ENCODE measurements around the gene THRB. TPM values are rescaled to one million over a fixed set of nuclear protein-coding genes. Genes with fewer than 3 reads are reported as not detected.

THRB gene
- total and polyA plus RNA-seq, 8 donors, result 3.6 to 47.3 (median 14.5) TPM

- Histone ChIP-seq H3K4me3 (no peak overlapping the region), H3K9me3 (no peaks in the 10 kb centered on the region), H3K4me1 (peaks cover 3 to 59% (median 24%) of the 10 kb centered on the region in 4 donors), H3K36me3 (no peaks in the 10 kb centered on the region), H3K27me3 (no peaks in the 10 kb centered on the region), H3K27ac (no peak overlapping the region)
- TF ChIP-seq CTCF (IDR thresholded peaks at IDR 0.05) (no peak), POLR2AphosphoS5 (IDR thresholded peaks at IDR 0.05) (no peak), EP300 (IDR thresholded peaks at IDR 0.05) (no peak), POLR2A (IDR thresholded peaks at IDR 0.05) (no peak)
- WGBS, 5 donors, result 55 to 66% (median 61%) methylated on average over 4 of the region's 4 CpGs
- intact Hi-C loops (cut with DNase I; ENCODE audit: low total_unique reads), result no loop called here
- no peak for DNase-seq
Observed at GRCh38 chr3:24370352-24371090, 124.1 kb downstream of the THRB start.

- H3K4me1 ChIP-seq, result peaks cover 19 to 68% (median 38%) of the 10 kb centered on the region in 4 donors
- DNase-seq, result no peak
- intact Hi-C loops (cut with DNase I; ENCODE audit: low total_unique reads), result no loop called here
- WGBS, 5 donors, result 35 to 85% (median 64%) methylated on average over 2 of the region's 2 CpGs
- no peaks in the 10 kb centered on the region for H3K36me3 ChIP-seq
- H3K27ac ChIP-seq, result no peak overlapping the region
- no peaks in the 10 kb centered on the region for H3K27me3 ChIP-seq
- TF ChIP-seq POLR2A (IDR thresholded peaks at IDR 0.05) (no peak), CTCF (IDR thresholded peaks at IDR 0.05) (no peak), POLR2AphosphoS5 (IDR thresholded peaks at IDR 0.05) (no peak), EP300 (IDR thresholded peaks at IDR 0.05) (no peak)
- H3K9me3 ChIP-seq, result no peaks in the 10 kb centered on the region
- H3K4me3 ChIP-seq, result no peak overlapping the region
Observed at GRCh38 chr3:24368605-24369004, 126.0 kb downstream of the THRB start.

GRCh38 chr3:24367664-24368264 is 126.9 kb downstream of the THRB start:
- intact Hi-C loops (cut with DNase I; ENCODE audit: low total_unique reads), result no loop called here
- Histone ChIP-seq H3K36me3 (no peaks in the 10 kb centered on the region), H3K27me3 (no peaks in the 10 kb centered on the region), H3K4me3 (no peak overlapping the region), H3K4me1 (peaks cover 13 to 68% (median 44%) of the 10 kb centered on the region in 4 donors), H3K27ac (peak overlapping the region in 2 of 5 donors; percentile 14 to 34), H3K9me3 (no peaks in the 10 kb centered on the region)
- no peak for TF ChIP-seq EP300 (IDR thresholded peaks at IDR 0.05)
- TF ChIP-seq POLR2AphosphoS5 (IDR thresholded peaks at IDR 0.05), result peak in 1 of 3 donors; percentile 38
- WGBS, 5 donors, result 29 to 56% (median 38%) methylated on average over 2 of the region's 2 CpGs
- DNase-seq, result peak in 1 of 2 donors; percentile 23

- H3K4me1 ChIP-seq, result peaks cover 13 to 68% (median 46%) of the 10 kb centered on the region in 4 donors
- H3K27ac ChIP-seq, result peak overlapping the region in 2 of 5 donors; percentile 14 to 34
- H3K9me3 ChIP-seq, result no peaks in the 10 kb centered on the region
- no peak overlapping the region for H3K4me3 ChIP-seq
- no peaks in the 10 kb centered on the region for H3K36me3 ChIP-seq
- intact Hi-C loops (cut with DNase I; ENCODE audit: low total_unique reads), result no loop called here
- no peak for TF ChIP-seq POLR2AphosphoS5 (IDR thresholded peaks at IDR 0.05)
- TF ChIP-seq POLR2A (IDR thresholded peaks at IDR 0.05), result no peak
- no peak for TF ChIP-seq EP300 (IDR thresholded peaks at IDR 0.05)
- no peak for TF ChIP-seq CTCF (IDR thresholded peaks at IDR 0.05)
- WGBS, 5 donors, result 69 to 88% (median 78%) methylated on average over 3 of the region's 3 CpGs
- H3K27me3 ChIP-seq, result no peaks in the 10 kb centered on the region
- DNase-seq, result no peak
Observed at GRCh38 chr3:24367216-24367615, 127.4 kb downstream of the THRB start.
